HG02840 (cell line): ENCODE results near the gene PRPH2.
A peak's percentile ranks its signal among the peaks of the same experiment; 100 is the strongest.

Source experiments
- ATAC-seq: cut with Tn5 transposase; IDR thresholded peaks from one replicate; pipeline ENCODE4 v1.9.1; 2021; ENCODE audit warnings: mild to moderate bottlenecking, moderate library complexity, moderate number of reproducible peaks; ENCODE audit not compliant: unreplicated experiment, low FRiP score

The PRPH2 gene

DNA sequence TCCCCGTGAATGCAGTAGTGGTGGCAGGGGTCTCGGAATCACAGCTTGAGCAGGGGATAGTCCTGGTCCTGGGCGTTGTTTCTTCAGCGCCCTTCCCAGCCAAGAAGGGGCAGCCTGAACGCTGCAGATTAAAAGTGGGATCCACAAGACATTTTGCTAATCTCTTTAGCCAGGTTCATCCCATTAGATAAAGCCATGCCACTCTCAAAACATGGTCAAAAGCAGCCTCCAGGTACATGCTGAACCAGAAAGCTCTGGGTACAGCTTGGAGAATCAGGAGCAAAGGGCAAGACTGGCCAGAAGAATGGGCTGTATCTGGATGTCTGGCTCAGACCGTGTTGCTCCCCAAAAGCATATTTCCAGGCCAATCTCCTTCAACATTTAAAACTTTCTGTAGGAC, at the start of gene PRPH2:
Gene PRPH2, minus strand, starts transcription at position 101 of the 400 bp plus-strand sequence. CDS start 263 bp downstream, outside the sequence.
- no peak for ATAC-seq

DNA sequence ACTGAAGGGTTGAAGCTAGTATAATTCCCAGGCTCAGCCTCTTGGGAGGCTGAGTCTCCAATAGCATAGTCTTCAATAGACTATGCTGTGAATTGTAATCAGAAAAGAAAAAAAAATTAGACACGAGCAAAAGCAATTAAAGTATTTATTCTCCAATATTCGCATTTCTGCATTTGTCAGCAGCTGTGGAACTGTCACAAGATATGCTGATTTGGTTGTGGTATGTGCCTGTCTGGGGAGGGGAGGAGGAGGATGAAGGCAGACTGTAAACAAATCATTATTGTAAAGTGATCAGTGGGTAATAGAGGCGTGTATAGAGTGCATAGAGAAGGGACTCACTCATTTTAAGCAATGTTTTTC, 49.3 kb upstream of the PRPH2 start:
- ATAC-seq: peak; percentile 20

GRCh38 chr6:42769836-42770235, 47.4 kb upstream of the PRPH2 start:
- ATAC-seq: no peak

- no peak for ATAC-seq
Measured at GRCh38 chr6:42769051-42769450, 46.7 kb upstream of the PRPH2 start.

DNA sequence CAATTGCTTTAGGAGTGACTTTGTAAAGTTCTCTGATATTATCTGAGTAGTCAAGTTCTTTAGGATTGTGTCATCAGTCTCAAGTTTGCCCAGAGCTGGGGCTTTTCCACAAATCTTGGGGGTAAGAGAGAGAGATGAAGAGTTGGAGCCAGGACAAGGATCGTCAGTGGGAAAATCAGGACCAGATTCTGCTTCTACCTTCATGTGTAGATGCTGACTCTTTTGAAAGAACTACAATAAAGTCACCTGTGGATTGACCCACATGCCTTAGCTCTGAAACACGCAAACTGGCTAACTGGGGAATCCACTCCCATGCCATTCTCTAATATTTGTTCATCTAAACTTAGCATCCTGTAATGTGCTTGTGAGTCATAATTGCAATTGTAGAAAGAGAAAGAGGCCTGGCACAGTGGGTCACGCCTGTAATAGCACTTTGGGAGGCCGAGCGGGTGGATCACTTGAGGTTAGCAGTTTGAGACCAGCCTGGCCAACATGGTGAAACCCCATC, 43.8 kb upstream of the PRPH2 start:
- ATAC-seq: no peak

GRCh38 chr6:42764911-42765648, 42.7 kb upstream of the PRPH2 start:
- ATAC-seq: no peak

- ATAC-seq: no peak
Measured at GRCh38 chr6:42762950-42763349, 40.6 kb upstream of the PRPH2 start.

GRCh38 chr6:42762426-42762859, 40.0 kb upstream of the PRPH2 start:
- no peak for ATAC-seq

DNA sequence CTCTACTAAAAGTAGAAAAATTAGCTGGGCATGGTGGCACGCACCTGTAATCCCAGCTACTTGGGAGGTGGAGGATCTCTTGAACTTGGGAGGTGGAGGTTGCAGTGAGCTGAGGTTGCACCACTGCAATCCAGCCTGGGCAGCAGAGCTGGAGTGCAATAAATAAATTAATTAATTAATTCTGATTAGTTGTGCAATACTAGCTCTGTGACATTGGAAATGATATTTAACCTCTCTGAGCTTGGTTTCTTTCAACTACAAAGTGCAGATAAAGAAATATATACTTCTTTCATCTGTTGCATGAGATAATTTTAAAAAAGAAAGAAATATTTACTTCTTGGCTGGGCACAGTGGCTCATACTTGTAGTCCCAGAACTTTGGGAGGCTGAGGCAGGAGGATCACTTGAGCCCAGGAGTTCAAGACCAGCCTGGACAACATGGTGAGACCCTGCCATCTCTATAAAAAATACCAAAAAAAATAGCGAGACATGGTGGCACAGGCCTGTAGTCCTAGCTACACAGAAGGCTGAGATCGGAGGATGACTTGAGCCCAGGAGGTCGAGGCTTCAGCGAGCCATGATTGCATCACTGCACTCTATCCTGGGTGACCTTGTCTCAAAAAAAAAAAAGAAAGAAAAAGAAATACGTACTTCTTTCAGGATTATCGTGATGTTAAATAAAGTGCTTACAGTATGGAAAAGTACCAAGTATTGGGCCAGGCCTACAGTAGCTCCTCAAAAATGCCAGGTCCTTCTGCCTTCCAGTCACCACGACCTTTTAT, 39.1 kb upstream of the PRPH2 start:
- ATAC-seq: no peak

- no peak for ATAC-seq
Measured at GRCh38 chr6:42758756-42759430, 36.5 kb upstream of the PRPH2 start.

- ATAC-seq: no peak
Measured at GRCh38 chr6:42756722-42757121, 34.3 kb upstream of the PRPH2 start.

- no peak for ATAC-seq
Measured at GRCh38 chr6:42754759-42755158, 32.4 kb upstream of the PRPH2 start.

DNA sequence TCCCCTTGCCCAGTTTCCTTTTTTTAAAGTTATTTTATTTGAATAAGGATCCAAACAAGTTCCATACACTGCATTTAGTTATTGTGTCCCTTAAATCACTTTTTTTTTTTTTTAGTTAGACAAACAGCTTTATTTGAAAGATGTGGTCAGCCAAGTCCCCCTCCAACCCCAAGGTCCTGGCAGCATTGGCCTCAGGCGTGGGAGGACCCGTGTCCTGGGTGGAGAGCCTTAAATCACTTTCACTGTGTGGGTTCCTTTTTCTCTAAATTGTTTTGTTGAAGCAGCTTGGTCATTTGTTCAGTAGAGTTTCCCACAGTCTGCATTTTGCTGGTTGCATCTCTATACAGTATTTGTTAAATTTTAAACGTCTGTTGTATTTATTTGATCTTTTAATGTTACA, 28.7 kb upstream of the PRPH2 start:
- no peak for ATAC-seq

GRCh38 chr6:42748203-42748898, 26.0 kb upstream of the PRPH2 start:
- ATAC-seq: no peak

DNA sequence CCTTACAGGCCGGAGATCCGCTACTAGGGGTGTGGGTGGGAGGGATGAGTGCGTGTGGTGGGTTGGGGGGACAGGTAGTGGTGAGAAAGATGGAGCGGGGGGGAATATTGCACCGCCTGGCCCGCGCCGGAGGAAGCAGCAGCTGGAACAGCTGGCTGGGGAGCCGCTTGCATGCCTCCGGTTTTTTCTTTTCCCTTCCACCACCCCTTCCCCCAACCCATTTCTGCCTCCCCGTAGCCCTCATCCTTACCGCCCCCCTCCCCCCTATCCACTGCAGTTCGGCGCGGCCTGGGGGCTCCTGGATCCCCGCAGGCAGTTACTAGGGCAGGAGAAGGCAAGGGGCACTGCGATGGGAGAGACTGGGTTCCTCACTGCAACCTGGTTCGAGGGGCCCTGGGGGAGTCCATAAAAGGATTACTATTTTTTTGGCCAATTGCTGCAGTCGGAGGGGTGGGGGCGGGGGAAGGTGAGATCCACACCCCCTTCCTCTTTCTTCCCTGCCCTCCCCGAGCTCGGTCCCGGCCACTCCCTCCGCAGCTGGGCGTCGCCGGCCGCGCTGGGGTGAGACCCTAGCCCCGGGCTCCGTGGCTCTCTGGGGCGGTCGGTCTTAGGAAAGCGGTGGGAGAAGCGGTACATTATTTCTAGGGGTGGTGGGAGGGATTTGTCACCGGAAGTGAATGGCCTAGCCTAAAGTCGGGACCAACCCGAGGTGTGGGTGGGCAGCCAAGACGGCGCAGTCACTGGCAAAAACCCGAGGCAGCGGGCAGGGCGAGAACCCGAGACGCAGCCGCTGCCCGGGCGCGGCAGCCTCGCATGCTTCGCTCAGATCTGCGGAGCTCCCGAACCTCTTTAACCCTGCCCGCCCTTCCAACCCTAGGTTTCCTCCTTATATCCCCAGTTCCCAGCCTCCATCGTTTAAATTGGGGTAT, 24.3 kb upstream of the PRPH2 start:
- peak; percentile 52 for ATAC-seq

DNA sequence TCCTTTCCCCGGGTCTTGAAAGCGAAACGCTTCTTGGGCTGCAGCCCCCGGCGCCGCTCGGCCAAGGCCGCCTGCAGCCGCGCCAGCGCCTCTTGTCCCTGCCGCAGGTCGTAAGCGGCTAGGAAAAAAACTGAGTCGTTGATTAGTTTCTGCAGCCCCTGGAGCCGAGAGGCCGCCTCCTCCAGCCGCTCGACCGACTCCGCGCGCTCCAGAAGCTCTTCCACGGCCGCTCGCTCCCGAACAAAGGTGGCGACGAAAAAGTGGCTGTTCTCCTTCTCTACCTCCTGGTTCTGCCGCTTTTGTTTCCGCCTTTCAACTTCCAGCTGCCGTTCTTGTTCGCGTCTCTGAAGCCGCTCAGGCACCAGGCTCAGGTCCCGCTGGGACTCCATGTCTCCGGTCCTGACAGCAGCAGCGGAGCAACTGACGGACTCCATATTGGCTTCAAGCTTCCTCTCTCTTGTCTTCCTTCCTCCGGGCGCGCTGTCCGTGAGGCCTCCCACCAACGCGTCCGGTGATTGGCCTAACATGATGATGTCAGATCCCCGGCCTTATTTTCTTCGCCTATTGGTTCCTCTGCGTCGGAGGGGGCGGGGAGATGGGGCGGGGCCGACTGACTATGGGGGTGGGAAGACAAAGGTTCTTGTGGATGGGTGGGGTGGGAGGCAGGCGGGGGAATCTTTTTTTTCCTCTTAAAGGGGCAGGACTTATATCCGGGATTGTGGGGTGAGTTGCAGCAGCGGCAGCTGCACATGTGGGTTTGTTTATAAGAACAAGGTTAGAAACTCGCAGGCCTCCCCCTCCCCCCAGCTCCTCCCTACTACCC, 23.5 kb upstream of the PRPH2 start, which contains the start of gene TBCC:
Gene TBCC, minus strand, starts transcription at position 464 of the 823 bp plus-strand sequence. Its CDS starts 30 bp downstream, at position 434.
- ATAC-seq: peak; percentile 71

DNA sequence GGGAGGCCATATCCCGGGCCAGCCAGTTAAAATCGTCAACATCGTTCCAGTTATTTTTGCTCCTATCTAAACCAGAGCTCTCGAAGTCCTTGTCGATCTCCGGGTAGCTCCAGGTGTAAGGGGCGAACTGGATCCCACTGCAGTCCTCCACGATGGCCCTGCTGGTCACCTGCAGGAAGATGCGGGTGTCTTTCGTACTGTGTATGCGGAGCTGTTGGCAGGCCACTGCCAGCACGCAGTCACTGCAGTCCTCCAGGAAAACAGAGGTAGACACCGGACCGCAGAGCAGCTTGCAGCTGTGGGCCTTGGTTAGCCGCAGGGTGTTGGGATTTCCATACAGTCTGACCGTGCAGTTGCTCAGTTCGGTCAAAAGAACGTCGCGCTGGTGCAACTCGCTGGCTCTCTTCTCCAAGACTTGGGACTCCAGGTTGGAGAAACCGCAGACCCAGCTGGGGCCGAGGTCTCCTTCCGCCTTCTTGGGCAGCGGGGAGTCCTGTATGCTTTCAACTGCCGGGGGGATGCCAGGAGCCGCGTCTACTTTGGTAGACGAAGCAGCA, 22.8 kb upstream of the PRPH2 start:
- no peak for ATAC-seq

DNA sequence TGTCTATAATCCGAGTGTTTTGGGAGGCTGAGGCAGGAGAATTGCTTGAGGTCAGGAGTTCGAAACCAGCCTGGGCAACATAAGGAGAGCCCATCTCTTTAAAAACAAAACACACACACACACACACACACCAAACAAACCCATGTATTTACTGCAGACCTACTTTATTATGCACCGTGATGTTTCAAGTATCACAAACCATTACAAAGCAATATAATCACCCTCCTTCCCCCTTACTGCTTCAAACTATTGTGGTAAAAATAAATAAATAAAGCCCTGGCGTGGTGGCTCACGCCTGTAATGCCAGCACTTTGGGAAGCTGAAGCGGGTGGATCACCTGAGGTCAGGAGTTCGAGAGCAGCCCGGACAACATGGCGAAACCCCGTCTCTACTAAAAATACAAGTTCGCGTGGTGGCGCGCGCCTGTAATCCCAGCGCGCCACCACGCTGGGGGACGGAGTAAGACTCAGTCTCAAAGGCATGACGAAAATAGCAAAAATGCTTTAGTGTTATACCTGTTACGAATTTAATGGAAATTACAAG, 22.0 kb upstream of the PRPH2 start:
- no peak for ATAC-seq
